Activated CD4-positive, alpha-beta T cell treated with anti-CD3 and anti-CD28 coated beads for 4 hours (primary cell): ENCODE measurements around the gene DAAM1.

Experiments used
- DNase-seq, 2 donors: peaks; one replicate each; pipeline ENCODE4 v3.0.0-alpha.2; 2020

The DAAM1 gene

GRCh38 chr14:59188461-59189090, at the start of gene DAAM1:
TSS of gene DAAM1 (plus strand) at chr14:59188667. CDS start at chr14:59263478, 74,811 bp downstream.
- DNase-seq: peak; percentile 93 to 95

- DNase-seq: no peak
Measured at GRCh38 chr14:59139324-59139723, 49.1 kb upstream of the DAAM1 start.

- DNase-seq: no peak
Measured at GRCh38 chr14:59140106-59140843, 48.2 kb upstream of the DAAM1 start.

GRCh38 chr14:59146484-59146883, 42.0 kb upstream of the DAAM1 start:
- no peak for DNase-seq

GRCh38 chr14:59147007-59147406, 41.5 kb upstream of the DAAM1 start:
- DNase-seq: no peak

- DNase-seq: no peak
Measured at GRCh38 chr14:59148334-59148900, 40.0 kb upstream of the DAAM1 start.

GRCh38 chr14:59150990-59151389, 37.5 kb upstream of the DAAM1 start:
- DNase-seq: no peak

- no peak for DNase-seq
Measured at GRCh38 chr14:59154373-59154772, 34.1 kb upstream of the DAAM1 start.

- no peak for DNase-seq
Measured at GRCh38 chr14:59155886-59156285, 32.6 kb upstream of the DAAM1 start.

GRCh38 chr14:59159169-59159568, 29.3 kb upstream of the DAAM1 start:
- DNase-seq: no peak

- no peak for DNase-seq
Measured at GRCh38 chr14:59160506-59160905, 28.0 kb upstream of the DAAM1 start.

- no peak for DNase-seq
Measured at GRCh38 chr14:59161561-59162175, 26.8 kb upstream of the DAAM1 start.

GRCh38 chr14:59166258-59166657, 22.2 kb upstream of the DAAM1 start:
- DNase-seq: no peak

- no peak for DNase-seq
Measured at GRCh38 chr14:59175404-59175803, 13.1 kb upstream of the DAAM1 start.

- DNase-seq: no peak
Measured at GRCh38 chr14:59176765-59177164, 11.7 kb upstream of the DAAM1 start.

GRCh38 chr14:59177262-59177661, 11.2 kb upstream of the DAAM1 start:
- DNase-seq: no peak

- DNase-seq: no peak
Measured at GRCh38 chr14:59181791-59182190, 6.7 kb upstream of the DAAM1 start.

- DNase-seq: no peak
Measured at GRCh38 chr14:59182641-59183040, 5.8 kb upstream of the DAAM1 start.

GRCh38 chr14:59183150-59183549, 5.3 kb upstream of the DAAM1 start:
- no peak for DNase-seq

- no peak for DNase-seq
Measured at GRCh38 chr14:59184396-59184795, 4.1 kb upstream of the DAAM1 start.

GRCh38 chr14:59185676-59186075, 2.8 kb upstream of the DAAM1 start:
- no peak for DNase-seq

- DNase-seq: no peak
Measured at GRCh38 chr14:59186306-59186705, 2.2 kb upstream of the DAAM1 start.

- DNase-seq: no peak
Measured at GRCh38 chr14:59187118-59187517, 1.3 kb upstream of the DAAM1 start.
